HG03378 (cell line): ENCODE data around the gene GGTLC1.

ENCODE experiments used
- ATAC-seq: cut with Tn5 transposase; IDR thresholded peaks from one replicate; pipeline ENCODE4 v1.9.1; 2021; ENCODE audit warnings: mild to moderate bottlenecking, moderate library complexity; ENCODE audit not compliant: unreplicated experiment

Gene GGTLC1

DNA sequence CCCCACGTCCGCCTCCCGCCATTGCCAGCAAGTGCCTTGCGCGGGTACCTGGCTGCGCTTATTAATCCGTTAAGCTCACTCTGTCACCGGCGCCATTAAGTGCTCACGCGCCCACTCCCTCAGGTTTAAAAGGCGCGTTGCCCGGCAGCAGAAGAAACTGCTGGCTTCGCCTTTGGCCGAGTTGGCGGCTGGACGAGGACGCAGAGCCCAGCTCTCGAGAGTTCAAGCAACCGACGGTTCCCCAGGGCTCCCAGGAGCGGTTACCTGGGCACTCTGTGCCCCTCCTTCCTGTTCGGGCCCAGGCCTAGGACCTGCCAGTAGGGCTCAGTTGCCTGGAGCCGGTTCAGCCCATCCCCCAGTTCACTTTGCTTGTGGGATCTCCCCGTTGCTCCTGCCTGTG, at the start of gene GGTLC1:
GGTLC1 (minus strand) TSS at position 219 of the 400 bp plus-strand sequence. CDS start 2,168 bp downstream, outside the sequence.
- no peak for ATAC-seq

DNA sequence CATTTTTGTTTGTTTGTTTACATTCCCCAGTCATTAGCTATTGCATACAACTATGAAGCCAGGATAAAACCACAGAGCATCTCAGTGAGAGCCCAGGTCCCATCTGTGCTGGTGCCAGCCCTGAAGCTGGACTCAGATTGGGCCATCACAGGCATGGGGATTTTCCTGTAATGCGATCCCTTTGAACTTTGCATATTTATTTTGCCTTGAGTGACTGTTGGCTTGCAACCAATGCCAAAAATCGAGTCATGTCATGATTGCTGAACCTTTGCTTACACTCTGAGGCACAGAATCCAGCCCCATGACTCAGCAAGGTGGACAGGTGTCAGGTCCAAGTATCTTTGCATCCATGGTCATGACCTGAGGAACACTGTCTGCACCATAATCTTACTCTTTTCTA, 46.2 kb upstream of the GGTLC1 start:
- ATAC-seq = no peak

DNA sequence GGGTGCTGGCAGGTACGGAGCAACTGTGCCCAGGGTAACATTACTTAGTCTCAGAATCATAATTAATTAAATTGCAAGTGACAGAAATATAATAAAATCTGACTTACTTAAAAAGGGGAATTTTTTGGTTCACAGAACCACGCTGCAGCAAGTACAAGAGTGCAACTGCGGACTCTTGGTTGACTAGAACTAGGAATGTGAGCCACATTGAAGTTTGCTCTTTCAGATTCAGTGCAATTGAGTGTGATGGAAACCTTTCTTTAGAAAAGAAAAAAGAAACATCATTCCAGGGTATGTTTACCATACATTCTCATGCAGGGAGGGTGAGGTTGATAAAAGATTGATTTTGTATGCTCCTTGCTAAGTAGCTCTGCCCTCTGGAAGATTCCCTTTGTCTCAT, 45.0 kb upstream of the GGTLC1 start:
- no peak for ATAC-seq

DNA sequence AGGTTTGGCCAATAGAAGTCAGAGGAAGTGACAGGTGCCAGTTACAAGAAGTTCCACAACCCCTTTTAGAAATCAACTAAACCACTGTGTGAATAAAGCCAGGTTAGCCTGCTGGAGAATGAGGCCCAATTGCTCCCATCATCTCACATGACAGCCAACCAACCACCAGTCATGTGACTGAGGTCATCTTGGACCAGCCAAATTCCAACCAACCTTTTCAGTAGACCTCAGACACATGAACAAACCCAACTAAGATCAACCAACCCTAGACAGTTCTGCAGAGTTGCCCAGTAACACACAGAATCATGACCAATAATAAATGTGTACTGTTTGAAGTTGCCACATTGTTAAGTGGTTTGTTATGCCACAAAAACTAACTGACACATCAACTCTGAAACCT, 44.6 kb upstream of the GGTLC1 start:
- ATAC-seq = no peak

DNA sequence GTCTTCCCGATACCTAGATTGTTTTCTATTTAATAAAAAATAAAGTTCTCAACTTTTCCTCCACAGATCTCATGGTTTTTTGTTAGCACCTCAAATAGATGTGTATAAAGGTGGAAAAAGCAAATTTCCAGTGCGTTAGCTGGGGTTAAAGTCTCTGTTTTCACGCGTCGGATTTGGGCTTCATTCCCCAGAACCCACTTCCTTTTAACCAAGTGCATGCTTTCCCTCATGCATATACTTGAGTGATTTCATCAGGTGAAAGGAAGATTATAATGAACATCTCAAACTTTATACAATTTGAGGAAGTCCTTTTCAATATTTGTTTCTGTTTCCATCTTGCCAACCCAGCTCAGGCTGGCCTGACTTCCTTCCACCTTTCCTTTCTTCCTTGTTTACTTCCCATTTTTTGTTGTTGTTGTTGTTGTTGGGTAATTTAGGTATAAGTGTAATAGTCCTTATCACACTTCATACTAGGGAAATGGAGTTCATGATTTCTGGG, 43.9 kb upstream of the GGTLC1 start:
- no peak for ATAC-seq

DNA sequence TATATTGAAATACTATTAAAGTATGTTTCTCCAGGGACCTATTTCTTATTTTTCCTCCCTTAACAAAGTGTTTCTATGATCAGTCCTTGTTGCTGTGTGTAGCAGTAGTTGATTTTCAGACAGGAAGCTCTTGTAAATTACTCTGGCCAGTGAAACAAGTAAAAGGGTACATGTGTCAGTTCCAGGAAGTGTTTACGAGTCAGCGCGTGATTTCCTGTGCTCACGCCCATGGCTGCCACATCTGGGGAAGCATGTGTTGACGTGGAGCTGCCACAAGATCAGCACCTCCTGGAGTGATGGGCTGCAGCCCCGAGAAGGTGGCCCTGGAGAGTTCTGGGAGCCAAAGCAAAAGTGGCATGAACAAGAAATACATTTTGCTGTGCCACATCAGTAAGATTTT, 38.6 kb upstream of the GGTLC1 start:
- no peak for ATAC-seq

DNA sequence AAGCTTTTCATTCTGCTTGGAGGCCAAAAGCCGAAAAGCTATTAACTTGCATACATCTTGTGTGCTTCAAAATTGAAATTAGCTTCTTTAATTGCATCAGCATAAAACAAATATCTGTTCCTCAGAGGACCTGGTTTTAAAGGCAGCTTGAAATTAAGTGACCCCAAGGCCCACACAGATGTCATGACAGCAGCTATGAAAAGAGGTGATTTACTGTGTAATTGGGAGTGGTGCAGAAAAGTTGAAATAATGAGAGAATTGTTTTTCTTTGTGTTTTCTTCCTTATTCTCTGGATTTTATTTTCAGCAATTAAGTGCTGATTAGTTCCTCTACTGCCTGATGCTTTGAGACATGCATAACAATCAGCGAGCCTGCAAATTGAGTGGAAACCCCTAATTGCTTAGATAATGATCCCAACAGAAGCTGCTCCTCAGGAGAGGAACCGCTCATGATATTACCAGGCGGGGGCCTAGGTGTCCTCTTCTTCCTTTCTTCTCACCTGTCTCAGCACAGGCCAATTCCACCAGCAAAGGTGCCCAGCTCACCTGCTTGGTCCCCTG, 34.1 kb upstream of the GGTLC1 start:
- no peak for ATAC-seq

DNA sequence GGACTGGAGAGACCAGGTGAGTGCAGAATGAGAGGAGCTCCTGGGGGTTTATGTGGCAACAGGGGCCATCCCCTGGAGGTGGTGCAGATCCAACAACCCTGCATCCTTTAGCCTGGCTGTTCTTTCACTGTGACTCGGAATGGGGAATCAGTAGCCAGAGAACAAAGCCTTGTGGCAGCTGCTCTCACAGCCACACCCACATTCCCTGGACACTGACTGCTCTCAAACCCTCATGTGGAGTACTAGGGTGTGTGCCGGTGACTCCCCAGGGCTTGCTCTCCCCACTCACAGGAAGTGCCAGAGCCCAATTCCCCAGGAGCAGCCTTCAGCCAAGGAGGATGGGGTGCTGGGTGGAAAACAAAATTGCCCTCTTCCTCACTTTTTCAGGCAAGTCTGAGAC, 30.2 kb upstream of the GGTLC1 start:
- no peak for ATAC-seq

DNA sequence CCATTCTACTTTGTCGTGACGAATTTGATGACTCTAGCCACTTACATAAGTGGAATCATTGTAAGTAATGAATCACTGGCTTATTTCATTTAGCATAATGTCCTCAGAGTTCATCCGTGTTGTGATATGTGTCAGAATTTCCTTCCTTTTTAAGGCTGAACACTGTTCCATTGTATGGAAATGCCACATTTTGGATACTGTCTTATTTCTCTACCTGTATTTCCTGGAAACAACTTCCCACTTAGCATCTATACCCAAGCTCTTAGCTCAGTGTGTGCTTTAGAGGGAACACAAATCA, 28.8 kb upstream of the GGTLC1 start:
- ATAC-seq = no peak

DNA sequence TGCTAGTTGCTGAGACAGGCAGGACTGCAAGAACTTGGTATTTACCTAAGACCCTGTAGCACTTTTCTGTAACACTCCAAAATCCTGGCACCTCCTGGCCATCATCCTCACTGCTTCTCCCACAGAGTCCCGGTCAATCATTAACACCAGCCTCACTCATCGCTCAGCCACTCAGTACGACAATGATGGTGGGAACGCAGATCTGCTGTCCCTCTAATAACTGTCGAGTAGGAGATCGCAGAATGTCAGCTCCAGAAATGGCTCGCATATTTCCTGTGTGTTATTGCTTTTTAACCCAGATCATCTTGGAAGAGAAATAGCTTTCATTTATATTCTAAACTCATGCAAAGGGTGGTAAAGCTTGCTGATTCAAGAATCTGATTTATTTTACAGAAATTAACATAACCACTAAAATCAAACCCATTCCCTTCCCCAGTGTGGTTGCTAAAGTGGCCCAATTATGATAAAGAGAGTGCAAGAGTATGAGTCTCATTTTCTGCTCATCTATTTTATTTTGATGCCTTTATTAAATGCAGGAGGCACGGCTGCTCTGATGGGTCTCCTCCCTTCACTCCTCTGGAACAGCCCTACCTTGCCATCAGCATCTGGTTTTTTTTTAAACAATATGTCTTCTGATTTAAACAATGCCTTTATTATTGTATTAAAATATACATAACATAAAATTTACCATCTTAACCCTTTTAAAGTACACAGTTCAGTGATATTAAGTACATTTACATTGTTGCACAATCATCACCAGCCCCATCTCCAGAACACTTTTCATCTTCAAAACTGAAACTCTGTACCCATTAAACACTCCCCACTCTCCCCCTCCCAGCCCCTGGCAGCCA, 28.3 kb upstream of the GGTLC1 start:
- ATAC-seq = no peak

DNA sequence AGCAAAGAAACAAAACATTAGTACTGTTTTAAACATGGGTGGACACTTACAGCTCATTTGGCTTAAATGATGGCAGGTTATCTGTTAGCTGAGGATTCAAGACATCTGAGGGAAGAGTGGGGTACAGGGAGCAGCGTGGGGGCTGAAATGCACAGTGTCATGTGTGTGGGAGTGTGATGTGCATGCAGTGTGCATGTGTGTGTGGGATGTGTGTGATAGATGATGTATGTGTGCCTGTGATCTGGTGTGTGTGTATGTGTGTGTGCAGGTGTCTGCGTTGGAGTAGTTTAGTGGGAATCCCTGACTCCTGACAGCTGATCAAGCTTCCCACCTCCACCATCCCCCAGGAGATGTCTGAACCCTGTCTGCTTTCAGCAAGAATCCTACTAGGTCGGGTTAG, 25.4 kb upstream of the GGTLC1 start:
- no peak for ATAC-seq

DNA sequence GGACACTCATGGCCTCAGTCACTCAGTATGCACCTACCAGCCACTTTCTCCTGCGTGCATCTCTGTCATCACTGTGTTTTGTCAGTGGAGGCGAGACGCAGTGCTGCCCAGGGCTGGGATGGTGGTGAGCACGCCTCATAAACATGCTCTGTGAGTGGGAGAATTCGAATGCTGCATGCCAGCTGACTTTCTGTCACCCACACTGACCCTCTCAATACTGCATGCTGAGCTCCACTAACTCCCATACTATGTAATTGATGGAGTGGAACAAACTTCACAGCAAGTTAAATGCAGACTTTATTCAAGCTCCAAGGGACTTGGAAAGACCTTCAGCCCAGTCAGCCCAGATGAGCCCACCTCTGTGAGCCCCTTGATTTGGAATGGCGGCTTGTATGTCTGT, 22.7 kb upstream of the GGTLC1 start:
- no peak for ATAC-seq

DNA sequence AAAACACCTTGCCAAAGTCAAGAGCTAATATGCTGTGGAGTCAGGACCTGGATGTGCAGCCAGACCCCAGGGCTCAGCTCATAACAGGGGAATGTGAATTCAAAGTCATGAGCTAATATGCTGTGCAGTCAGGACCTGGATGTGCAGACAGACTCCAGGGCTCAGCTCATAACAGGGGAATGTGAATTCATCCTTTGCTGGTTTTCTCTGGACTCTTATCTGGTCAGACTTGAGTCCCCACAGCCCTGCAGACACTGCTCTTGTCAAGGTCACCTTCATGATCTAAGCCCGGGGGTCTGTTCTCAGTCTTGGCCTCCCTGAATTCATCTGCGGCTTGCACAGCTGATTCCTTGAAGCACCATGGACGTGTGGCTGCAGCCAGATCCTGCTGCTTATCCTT, 19.2 kb upstream of the GGTLC1 start:
- no peak for ATAC-seq

DNA sequence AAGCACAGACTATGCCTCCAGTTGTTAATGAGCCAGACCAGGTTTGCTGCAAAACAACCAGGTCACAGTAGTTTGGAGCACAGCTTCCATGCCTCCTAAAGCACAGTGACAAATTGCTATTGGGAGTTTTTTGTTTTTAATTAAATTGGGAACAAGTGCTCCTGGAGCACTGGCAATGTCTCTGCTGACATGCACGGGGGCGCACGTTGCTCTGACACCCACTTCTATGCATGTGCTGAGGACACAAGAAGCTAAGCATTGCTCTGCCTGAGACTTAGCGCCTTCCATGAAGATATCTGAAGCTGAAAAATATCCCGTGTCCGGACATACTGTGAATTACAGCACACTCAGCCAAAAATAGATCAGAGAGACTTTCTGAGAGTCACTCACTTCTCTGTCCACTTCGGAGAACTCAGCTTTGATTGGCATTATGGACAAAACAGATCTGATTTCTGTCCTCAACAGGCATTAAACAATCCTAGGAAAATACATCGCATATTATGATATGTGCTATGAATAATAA, 18.6 kb upstream of the GGTLC1 start:
- no peak for ATAC-seq

DNA sequence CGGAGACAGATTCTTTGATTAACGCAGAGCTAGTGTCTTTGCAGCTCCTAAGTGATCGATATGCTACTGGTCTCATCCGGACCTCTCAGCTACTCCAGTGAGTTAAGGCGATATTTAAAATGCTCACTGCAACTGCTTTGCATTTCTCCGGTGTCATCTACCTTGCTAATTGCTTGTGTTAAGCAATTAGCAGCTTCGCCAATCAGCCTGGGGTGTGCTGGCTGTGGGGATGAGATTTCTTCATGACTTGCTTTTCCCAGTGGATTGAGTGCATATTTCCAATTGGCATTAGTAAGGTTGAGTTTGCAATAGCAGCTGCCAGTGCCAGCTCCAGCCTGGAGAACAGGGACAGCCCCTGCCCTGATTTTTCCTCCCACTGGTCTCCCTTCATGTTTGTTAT, 18.0 kb upstream of the GGTLC1 start:
- no peak for ATAC-seq

DNA sequence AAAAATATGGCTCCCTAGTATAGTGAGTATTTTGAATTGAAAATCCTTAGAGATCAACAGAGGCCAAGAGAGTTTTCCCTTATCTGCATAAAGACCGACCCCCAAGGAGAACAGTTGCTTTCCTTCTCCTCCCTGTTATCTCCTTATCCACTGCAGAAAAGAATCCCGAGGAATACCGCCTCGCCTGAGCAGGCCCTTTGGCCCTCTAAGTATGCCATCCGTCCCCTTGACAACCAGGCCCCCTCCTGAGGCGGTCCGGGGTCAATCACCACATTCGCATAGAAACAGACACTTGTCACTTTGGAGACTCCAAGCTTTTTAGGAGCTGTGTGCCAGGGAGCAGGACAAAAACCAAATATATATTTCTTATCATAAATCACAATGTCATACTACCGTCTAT, 15.9 kb upstream of the GGTLC1 start:
- no peak for ATAC-seq

DNA sequence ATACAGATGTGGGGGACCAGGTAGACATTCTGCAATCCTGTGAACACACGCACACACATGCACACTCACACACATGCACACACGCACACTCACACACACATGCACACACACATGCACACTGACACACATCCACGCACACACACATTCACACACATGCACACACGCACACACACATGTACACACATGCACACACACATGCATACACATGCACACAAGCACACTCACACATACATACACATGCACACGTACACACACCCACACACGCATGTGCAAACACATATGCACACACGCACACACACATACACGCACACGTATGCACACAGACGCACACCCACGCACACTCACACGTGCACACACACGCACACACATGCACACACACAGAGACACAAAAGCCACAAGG, 14.3 kb upstream of the GGTLC1 start:
- no peak for ATAC-seq

DNA sequence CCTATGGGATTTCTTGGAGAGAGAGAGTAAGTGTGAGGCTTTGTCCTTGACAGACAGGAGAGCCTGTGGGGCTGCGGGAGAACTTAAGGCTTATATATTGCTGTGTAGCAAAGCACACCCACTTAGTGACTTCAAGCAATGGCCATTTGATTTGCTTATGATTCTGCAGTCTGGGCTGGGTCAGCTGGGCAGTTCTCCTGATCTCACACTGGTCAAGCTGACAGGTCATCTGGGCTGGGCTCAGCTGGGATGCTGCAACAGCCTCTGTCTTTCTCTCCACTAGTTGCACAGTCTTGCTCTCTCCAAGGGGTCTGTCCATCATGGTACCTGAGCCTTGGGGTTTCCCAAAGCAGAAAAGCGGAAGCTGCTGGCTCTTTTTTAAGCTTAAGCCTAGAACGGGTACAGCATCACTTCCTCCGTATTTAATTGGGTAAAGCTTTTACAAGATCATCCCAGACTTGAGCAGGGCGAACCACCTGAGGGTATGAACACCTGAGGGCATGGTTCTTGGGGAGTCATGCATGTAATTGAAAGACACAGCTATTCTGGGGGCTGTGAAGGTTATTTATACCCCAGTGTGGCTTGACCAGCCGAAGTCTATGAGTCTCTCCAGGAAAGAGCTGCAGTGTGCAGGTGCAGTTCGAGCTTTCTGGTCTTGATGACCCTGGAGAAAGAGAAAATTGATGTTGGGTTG, 13.3 kb upstream of the GGTLC1 start:
- ATAC-seq = no peak

DNA sequence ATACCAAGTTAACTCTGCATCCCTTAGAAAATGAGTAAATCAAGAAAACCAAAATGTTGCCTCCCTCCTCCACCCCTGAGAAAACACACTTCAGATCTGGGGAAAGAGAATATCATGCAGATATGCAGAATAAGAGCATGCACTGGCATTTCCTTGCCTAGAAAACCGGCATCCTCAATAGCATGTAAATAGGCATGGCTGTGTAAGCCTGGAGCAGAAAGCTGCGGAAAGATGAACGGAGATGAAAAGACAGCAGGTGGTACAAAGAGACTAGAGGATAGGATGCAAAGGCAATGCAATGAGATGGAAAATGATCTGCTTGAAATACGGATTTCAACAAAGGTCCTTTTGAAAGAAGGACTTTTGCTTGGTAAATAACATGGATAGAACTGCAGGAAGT, 10.3 kb upstream of the GGTLC1 start:
- ATAC-seq = no peak

DNA sequence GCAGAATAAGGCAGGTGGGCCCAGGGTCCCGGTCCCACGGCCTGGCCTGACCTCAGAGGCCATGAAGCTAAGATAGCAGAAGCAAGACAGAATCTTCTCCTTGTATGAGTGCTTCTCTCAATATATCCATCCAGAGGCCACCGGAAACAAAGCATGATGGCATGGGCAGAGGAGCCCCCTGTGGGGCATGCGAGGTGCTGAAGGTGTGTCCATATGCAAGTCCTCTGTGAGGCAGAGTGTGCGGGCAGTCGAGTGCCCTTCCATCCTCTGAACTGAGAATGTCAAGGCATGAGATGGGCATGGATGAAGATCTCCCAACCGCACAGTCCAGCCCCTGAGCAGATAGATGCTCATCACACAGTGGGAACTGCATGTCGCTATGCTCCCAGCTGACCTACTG, 9.8 kb upstream of the GGTLC1 start:
- no peak for ATAC-seq

DNA sequence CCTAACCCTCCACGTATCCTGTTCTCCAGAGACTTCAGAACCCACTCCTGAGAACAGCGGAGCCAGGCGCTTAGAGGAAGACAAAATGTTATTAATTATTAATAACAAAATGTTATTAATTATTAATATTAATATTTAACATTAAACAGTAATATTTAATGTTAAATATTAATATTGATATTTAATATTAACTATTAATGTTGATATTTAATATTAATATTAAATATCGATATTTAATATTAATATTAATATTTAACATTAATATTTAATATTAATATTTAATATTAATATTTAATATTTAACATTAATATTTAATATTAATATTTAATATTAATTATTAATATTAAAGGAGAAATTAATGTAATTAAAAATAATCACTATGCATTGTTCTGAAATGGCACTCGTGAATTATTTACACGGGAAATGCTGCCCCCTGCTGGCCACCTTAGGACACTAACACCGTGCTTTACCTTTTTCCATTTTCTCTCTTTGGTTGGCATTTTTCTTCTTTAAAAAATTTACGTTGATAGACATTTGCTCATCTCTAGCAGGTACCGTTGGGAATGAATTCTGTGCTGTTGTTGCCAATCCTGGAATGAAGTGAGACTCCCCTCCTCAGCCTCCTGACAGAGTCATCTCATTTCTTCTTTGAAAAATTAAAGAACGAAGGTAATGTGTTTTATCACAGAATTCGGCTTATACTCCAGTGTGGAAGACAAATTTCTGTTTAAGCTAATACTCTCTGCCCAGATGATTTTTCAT, 7.5 kb upstream of the GGTLC1 start:
- no peak for ATAC-seq
